ENCODE data around the gene LSM10.
A peak's percentile ranks its signal among the peaks of the same experiment; 100 is the strongest.

LSM10 gene

GRCh38 chr1:36406440-36406839 is 8.7 kb upstream of the LSM10 start:
- DNase-seq = no peak

- no peak for DNase-seq
Measured at GRCh38 chr1:36402504-36402890, 4.8 kb upstream of the LSM10 start.

GRCh38 chr1:36401602-36402503 is 4.1 kb upstream of the LSM10 start:
- DNase-seq = no peak

GRCh38 chr1:36400825-36401601 is 3.3 kb upstream of the LSM10 start:
- peak in 1 of 5 donors; percentile 47 for DNase-seq

- no peak for DNase-seq
Measured at GRCh38 chr1:36400514-36400824, 2.8 kb upstream of the LSM10 start.

- no peak for DNase-seq
Measured at GRCh38 chr1:36398370-36398977, 766 bp upstream of the LSM10 start.

- DNase-seq = peak in 1 of 5 donors; percentile 22
Measured at GRCh38 chr1:36397083-36397377, 678 bp downstream of the LSM10 start.

- no peak for DNase-seq
Measured at GRCh38 chr1:36396359-36396758, 1.3 kb downstream of the LSM10 start.

GRCh38 chr1:36393686-36394085 is 4.0 kb downstream of the LSM10 start:
- DNase-seq = no peak

GRCh38 chr1:36392836-36393235 is 4.9 kb downstream of the LSM10 start:
- DNase-seq = no peak

GRCh38 chr1:36391271-36391670 is 6.4 kb downstream of the LSM10 start:
- DNase-seq = no peak

- no peak for DNase-seq
Measured at GRCh38 chr1:36390411-36390810, 7.3 kb downstream of the LSM10 start.

- no peak for DNase-seq
Measured at GRCh38 chr1:36389999-36390398, 7.7 kb downstream of the LSM10 start.

GRCh38 chr1:36389261-36389660 is 8.4 kb downstream of the LSM10 start:
- DNase-seq = no peak

GRCh38 chr1:36387141-36387949 is 10.4 kb downstream of the LSM10 start:
- peak in 1 of 5 donors; percentile 58 for DNase-seq

GRCh38 chr1:36386265-36387140 is 11.2 kb downstream of the LSM10 start:
- peak; percentile 64 to 99 (median 74) for DNase-seq

- peak; percentile 98 to 99 (median 98) for DNase-seq
Measured at GRCh38 chr1:36385410-36386264, 12.1 kb downstream of the LSM10 start, which contains the start of gene STK40. TSS of gene STK40 (minus strand) at chr1:36385924. CDS start at chr1:36361332, 24,592 bp downstream.

GRCh38 chr1:36384542-36385409 is 12.9 kb downstream of the LSM10 start:
- peak in 3 of 5 donors; percentile 13 to 60 (median 38) for DNase-seq

- no peak for DNase-seq
Measured at GRCh38 chr1:36383240-36383639, 14.5 kb downstream of the LSM10 start.

GRCh38 chr1:36382669-36383068 is 15.0 kb downstream of the LSM10 start:
- no peak for DNase-seq

All from T-helper 1 cell (primary cell).